Hematopoietic multipotent progenitor cell treated with erythropoietin and hydrocortisone succinate and interleukin-3 and kit ligand, for 15 days (in vitro differentiated cells): ENCODE data around the gene PROSER2.

Experiments
- DNase-seq: peaks from one replicate; pipeline ENCODE4 v3.0.0-alpha.2; 2015; ENCODE audit warnings: low spot score

The PROSER2 gene

DNA sequence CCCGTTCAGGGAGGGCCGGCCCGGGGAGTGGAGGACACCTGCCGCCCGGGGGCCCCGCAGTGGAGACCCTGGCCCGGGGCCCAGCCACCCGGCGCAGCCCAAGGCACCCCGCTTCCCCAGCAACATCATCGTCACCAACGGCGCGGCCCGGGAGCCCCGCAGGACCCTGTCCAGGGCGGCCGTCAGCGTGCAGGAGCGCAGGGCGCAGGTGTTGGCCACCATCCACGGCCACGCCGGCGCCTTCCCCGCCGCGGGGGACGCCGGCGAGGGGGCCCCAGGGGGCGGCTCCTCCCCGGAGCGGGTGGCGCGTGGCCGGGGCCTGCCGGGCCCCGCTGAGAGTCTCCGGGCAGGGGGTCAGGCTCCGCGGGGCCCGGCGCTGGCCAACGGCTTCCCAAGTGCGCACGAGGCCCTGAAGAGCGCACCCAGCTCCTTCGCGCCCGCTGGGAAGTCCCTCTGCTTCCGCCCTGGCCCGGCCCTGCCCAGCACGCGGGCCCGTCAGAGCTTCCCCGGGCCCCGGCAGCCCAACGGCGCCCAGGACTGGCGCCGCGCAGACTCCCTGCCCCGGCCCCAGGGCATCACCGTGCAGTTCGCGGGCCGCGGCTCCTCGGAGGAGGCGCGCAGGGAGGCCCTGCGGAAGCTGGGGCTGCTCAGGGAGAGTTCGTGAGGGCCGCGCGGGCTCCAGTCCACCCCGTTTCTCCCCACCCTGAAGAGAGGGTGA lies 46.7 kb downstream of the PROSER2 start:
- DNase-seq, result no peak

- DNase-seq, result no peak
Observed at GRCh38 chr10:11870461-11870780, 47.3 kb downstream of the PROSER2 start.

GRCh38 chr10:11870900-11871400 lies 47.8 kb downstream of the PROSER2 start:
- DNase-seq, result no peak

DNA sequence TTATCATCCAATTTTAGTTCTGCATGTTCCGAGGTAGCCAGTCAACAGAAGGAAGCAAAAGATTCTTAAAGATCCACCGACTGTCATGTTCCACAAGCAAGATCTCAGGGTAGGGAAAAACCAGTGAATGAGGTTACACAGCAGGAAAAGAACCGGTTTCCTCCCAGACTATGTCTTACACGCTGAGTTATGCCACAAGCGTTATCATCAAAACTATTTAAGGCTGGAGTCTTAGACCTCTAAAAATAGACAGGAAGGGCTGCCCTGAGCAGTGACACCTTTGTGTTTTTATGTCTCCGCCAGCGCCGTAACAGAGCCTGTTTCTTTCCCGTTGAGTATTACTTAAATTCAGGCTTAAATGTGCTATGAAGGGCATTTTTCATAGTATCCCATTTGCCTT lies 48.3 kb downstream of the PROSER2 start:
- no peak for DNase-seq

DNA sequence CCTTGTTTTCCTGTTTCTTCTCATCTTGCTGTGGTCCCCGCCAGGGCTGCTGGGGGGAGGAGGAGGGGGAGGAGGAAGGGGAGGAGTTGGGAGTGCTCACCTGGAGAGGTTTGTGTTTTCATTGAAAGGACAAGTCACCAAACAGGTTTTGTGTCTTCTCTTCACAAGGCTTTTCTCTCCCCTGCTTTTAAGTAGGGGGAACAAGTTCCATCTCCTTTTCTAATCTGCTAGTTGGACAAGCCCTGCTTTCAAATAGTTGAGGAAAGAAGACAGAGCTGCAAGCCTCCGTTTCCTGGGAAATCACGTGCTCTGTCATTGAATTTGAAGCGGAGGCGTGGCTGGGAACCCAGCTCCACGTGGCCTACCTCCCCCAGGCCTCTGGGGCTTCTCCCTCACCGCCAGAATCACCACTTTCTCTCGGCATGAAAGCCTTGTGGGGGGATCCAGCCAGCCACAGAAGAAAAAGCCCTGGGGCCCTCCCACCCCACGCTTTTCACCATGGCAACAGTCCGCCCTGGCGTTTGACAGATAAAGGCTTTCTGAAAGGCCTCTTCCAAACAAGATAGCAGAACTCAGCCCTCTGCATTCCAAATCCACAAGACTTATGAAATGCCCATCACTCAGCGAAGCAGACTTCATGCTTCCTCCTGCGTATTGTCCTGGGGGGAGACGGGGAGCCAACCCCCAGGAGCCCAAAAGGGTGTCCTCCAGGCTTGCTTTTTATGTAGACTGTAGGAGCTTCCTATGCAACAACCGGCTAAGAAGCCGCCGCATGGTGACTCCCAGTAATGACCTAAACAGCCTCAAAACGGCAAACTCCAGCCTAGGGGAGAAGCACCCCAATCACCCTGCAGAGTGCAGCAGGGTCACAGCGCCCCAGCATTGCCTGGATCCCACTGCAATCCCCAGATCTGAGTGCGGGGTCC lies 51.7 kb downstream of the PROSER2 start:
- peak; percentile 76 for DNase-seq

DNA sequence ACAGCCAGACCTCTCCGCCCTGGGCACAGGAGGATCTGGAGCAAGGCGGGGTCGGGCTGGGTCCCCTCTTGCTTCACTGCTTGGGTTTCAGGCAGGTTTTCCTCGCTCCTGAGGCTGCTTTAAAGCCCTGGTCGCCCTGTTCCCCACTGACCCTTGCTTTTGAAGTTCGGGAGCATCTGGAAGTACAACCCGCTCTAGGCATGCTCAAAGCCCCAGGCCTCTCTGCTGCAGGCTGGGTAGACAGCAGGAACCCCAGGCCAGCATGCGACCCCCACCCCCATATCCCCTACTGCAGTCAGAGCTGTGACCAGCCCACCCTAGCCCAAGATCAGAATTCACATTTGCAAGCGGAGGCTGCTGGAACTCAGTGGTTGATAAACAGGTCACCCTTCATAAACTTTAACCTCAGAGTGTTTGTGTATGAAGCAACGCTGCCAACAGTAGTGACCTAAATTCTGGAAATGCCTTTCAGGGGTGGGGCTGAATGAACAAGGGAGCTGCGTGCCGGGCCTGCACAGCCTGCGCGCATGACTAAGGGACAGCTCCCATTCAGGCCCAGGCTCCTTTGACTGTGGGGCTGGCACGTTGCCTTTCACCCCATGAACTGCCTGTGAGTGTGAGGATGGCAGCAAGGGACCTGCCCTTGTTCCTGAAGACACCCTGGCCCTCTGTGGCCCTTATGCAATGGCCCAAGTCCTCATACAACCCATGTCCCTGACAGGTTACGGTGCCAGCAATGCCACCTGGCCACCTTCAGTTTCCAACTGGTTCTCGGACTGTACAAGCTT lies 52.5 kb downstream of the PROSER2 start:
- peak; percentile 65 for DNase-seq

- no peak for DNase-seq
Observed at GRCh38 chr10:11876324-11876723, 53.2 kb downstream of the PROSER2 start.

- DNase-seq, result no peak
Observed at GRCh38 chr10:11876805-11877590, 53.8 kb downstream of the PROSER2 start.

- DNase-seq, result no peak
Observed at GRCh38 chr10:11877591-11877905, 54.4 kb downstream of the PROSER2 start.

DNA sequence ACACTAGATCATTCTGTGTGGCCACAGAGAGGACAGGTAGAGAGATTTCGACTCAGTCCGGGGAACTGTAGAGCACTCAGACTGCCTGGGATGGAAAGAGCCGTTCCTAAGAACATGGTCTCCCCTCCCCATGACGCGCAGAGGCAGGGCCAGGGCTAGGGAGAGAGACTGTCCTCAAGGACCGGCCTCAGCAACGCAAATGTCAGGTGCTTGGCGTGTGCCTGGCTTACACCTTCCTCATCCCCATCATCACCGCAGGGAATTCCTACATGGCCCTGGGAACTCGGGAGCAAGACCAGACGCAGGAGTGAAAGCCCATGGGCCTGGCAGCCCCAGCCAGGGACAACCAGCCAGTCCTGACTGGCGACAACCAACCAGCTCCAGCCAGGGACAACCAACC lies 55.6 kb downstream of the PROSER2 start:
- DNase-seq, result no peak

DNA sequence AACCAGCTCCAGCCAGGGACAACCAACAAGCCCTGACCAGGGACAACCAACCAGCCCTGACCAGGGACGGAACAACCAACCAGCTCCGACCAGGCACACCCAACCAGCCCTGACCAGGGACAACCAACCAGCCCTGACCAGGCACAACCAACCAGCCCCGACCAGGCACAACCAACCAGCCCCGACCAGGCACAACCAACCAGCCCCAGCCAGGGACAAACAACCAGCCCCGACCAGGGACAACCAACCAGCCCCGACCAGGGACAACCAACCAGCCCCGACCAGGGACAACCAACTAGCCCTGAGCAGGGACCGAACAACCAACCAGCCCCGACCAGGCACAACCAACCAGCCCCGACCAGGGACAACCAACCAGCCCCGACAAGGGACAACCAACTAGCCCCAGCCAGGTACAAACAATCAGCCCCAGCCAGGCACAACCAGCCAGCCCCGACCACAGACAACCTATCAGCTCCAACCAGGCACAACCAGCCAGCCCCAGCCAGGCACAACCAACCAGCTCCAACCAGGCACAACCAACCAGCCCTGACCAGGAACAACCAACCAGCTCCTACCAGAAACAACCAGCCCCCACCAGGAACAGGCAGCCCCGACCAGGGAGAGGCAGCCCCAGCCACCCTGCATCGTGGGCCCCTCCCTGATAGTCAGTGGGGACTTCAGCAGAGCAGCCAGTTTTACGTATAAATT lies 56.4 kb downstream of the PROSER2 start:
- DNase-seq, result no peak

- DNase-seq, result no peak
Observed at GRCh38 chr10:11880151-11881029, 57.2 kb downstream of the PROSER2 start.

GRCh38 chr10:11881030-11881476 lies 57.9 kb downstream of the PROSER2 start:
- DNase-seq, result no peak

- DNase-seq, result no peak
Observed at GRCh38 chr10:11881477-11882417, 58.6 kb downstream of the PROSER2 start.

DNA sequence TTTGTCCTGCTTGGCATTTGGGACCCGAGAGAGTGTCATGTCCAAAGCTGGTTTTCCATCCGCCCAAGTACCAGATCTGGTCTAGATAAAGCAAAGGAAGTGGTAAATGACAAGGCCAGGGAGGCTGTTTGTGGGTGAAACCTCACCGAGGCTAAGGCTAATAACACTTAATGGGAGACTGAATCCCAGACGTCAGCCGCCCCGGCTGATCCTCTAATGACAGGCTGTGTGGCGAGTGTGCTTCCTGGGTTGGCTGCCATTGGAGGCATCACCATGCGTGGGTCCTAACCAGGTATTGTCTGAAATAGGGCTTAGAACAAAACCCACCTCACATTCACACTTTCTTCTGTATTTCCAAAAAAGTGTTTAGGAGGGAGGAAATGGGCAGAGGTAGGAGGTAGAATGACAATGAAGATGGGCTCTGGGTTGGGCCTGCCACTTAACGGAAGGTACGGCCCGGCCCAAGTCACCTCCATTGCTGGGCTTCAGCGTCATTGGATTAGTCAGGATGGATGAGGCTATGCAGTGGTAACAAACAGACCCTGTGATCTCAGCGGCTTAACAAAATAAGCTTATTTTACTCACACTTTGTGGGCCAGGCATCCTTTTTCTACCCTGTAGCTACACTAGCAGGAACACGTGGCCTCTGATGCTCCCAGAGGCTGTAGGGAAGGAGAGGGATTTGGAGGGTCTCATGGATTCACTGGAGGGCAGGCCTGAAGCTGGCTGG lies 59.7 kb downstream of the PROSER2 start:
- DNase-seq, result no peak

DNA sequence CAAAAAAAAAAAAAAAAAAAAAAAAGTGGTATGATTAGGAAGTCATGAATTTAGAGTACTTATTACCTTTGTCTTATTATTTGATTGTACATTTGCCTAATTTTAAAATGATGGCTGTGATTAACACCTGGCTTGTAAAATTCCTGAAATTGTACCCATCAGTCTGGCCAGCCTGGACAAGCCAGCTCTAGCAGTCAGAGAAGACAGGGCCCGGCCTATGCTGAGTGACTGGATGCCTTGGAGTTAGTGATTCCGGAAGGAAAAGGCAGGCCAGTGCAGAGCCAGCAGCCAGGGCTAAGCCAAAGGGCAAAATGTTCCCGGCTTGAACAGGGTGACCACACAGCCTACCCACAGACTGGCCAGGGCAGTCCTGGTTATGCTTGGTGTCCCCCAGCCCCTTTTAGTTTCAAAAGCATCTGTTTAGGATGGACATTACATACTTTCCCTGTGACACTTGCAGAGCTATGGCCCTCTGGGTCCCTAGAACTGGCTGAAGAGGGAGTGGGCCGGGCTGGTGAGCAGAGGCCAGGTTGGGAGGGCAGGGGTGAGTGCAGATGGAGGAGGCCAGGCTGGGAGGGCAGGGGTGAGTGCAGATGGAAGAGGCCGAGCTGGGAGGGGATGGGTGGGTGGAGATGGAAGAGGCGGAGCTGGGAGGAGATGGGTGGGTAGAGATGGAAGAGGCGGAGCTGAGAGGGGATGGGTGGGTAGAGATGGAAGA lies 61.7 kb downstream of the PROSER2 start:
- DNase-seq, result no peak

DNA sequence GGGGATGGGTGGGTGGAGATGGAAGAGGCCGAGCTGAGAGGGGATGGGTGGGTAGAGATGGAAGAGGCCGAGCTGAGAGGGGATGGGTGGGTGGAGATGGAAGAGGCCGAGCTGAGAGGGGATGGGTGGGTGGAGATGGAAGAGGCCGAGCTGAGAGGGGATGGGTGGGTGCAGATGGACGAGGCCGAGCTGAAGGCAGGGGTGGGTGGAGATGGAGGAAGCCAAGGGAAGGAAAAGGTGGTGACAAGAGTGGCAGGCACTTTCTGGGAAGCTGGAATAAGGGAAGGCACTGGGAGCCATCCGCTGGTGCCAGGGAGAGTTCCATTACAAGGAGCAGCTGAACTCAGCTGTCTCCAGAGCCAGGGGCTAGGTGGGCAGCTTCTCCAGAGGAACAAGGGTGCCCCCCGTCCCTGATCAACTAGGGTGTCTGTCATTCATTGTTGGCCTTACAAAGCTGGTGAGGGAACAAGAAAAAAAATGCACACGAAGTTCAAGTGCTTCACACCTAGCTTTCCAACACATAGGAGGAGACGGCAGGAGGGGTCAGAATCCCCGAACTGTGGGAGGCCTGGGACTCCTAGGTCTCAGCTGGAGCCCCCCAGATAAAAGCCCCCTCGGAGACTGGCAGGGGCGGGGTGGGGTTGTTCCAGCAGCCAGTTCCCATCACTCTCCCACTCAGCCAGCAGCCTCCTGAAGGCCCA lies 62.4 kb downstream of the PROSER2 start:
- no peak for DNase-seq
